Measurements from ENCODE around the gene DVL1. TPM values are rescaled to one million over a fixed set of nuclear protein-coding genes. Genes with fewer than 3 reads are reported as not detected.

DVL1 gene
- total RNA-seq, 1 experiment from 2014 or later, result 71.0 TPM

DNA sequence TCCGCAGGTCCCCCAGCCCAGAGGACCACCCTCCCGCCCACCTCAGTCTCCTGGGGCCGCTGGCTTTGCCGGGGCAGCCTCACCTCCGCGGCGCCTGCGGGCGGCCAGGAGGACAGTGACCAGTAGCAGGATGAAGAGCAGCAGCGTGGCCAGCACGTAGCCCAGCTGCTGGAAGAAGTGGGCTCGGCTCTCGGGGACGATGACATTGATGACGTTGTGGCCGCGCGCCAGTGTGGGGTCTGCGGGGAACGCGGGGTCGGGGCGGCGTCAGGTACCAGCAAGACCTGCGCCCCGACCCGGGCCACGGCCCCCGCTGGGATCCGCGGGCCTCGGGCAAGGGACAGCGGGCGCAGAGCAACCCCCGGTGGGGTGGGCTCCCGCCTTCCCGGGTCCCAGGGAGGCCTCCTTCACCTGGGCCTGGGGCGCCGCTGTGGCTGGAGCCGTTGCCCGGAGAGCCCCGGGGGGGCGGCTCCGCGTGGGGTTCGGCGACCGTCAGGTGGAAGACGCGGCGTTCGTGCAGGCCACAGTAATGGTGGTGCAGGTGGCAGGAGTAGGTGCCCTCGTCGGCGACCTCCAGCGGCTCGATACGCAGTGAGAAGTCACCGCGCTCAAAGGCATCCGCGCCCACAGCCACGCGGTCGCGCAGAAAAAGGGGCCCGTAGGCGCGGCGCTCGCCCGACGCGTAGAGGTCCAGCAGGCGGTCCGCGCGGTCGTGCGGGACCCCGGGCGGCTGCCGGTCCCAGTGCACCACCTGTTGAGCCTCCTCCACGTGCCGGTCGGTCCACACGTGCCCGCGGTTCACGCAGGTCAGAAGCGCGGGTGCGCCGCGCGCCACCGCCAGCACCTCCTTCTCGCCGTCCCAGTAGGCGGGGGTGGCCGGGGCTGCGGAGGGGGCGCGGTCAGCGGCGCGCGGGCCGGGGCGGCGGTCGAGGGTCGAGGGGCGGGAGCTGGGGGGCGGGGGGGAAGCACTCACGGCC, 5.3 kb upstream of the DVL1 start:
- Histone ChIP-seq H4K20me1 (ENCODE audit: control insufficient read depth, insufficient read depth, insufficient read length) (no peaks in the 10 kb centered on the region), H3K79me2 (ENCODE audit: insufficient read depth, low read length) (no peaks in the 10 kb centered on the region), H2BK120ac (ENCODE audit: low read depth, low read length, poor library complexity, severe bottlenecking) (no peak overlapping the region), H4K91ac (ENCODE audit: insufficient read length, low read depth, low read length) (no peak overlapping the region), H2AFZ (ENCODE audit: low read length) (no peak overlapping the region), H3K4me1 (ENCODE audit: insufficient read depth, low read length) (no peaks in the 10 kb centered on the region; the same call in 1 of the 2 replicates), H3T11ph (ENCODE audit: low read length) (no peak overlapping the region), H3K27ac (ENCODE audit: insufficient read length, low read depth, low read length) (no peak overlapping the region), H3K23me2 (ENCODE audit: insufficient read length, low read depth, low read length, poor library complexity, severe bottlenecking) (peaks cover 7% of the 10 kb centered on the region), H3K9me3 (ENCODE audit: control insufficient read depth, low read depth, low read length) (no peaks in the 10 kb centered on the region), H3K23ac (ENCODE audit: insufficient read length, low read depth, low read length) (no peak overlapping the region), H2BK12ac (ENCODE audit: insufficient read length, low read depth, low read length) (no peak overlapping the region), H3K4me2 (ENCODE audit: insufficient read depth, insufficient read length, low read length) (peak overlapping the region; percentile 62), H3K56ac (ENCODE audit: insufficient read length, low read depth, low read length) (no peak overlapping the region), H3K14ac (ENCODE audit: insufficient read depth, low read length) (no peak overlapping the region), H2BK15ac (ENCODE audit: low read depth, low read length) (no peak overlapping the region), H3K4ac (ENCODE audit: low read depth, low read length) (no peak overlapping the region), H3K18ac (ENCODE audit: insufficient read length, low read depth, low read length) (no peak overlapping the region), H3K9ac (ENCODE audit: extremely low read depth, insufficient read length, low read length) (no peak overlapping the region), H4K5ac (ENCODE audit: insufficient read length, low read depth, low read length) (no peak overlapping the region), H3K79me1 (ENCODE audit: insufficient read depth, low read depth, low read length, poor library complexity, severe bottlenecking) (no peaks in the 10 kb centered on the region), H2BK20ac (ENCODE audit: low read depth, low read length, poor library complexity, severe bottlenecking) (no peak overlapping the region), H3K27me3 (ENCODE audit: insufficient read depth, low read length) (peaks cover 4% of the 10 kb centered on the region; the same call in 1 of the 2 replicates), H2BK5ac (ENCODE audit: insufficient read length, low read length) (no peak overlapping the region), H4K8ac (replicated peaks; ENCODE audit: insufficient read length, low read depth, low read length) (no peak overlapping the region), H2AK5ac (ENCODE audit: insufficient read length, low read length) (no peak overlapping the region)
- peak overlapping the region; percentile 58 to 85 for H3K4me3 Mint-ChIP-seq
- peaks cover 0 to 8% (median 2%) of the 10 kb centered on the region in 3 experiments; a peak in 1 of 7 replicates for H3K36me3 Mint-ChIP-seq (ENCODE audit: insufficient read depth in 1 of 3, low read depth in 3 of 3)
- H3K9me3 Mint-ChIP-seq, result no peaks in the 10 kb centered on the region
- DNase-seq, result no peak
- H3K27ac Mint-ChIP-seq, result peak overlapping the region in 1 of 3 experiments; percentile 40; a peak in 1 of 7 replicates
- peaks cover 37% of the 10 kb centered on the region for H3K27me3 Mint-ChIP-seq (ENCODE audit: low read depth)
- no CpG with 5 or more reads among the region's 116 CpGs for WGBS (ENCODE audit: extremely low coverage, insufficient read length, low lambda C conversion rate)
- peaks cover 27 to 48% of the 10 kb centered on the region in 2 experiments for H3K4me1 Mint-ChIP-seq
- TF ChIP-seq, protein P1, sequence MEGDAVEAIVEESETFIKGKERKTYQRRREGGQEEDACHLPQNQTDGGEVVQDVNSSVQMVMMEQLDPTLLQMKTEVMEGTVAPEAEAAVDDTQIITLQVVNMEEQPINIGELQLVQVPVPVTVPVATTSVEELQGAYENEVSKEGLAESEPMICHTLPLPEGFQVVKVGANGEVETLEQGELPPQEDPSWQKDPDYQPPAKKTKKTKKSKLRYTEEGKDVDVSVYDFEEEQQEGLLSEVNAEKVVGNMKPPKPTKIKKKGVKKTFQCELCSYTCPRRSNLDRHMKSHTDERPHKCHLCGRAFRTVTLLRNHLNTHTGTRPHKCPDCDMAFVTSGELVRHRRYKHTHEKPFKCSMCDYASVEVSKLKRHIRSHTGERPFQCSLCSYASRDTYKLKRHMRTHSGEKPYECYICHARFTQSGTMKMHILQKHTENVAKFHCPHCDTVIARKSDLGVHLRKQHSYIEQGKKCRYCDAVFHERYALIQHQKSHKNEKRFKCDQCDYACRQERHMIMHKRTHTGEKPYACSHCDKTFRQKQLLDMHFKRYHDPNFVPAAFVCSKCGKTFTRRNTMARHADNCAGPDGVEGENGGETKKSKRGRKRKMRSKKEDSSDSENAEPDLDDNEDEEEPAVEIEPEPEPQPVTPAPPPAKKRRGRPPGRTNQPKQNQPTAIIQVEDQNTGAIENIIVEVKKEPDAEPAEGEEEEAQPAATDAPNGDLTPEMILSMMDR (conservative IDR thresholded peaks at IDR 0.05), result no peak
